ENCODE data around the gene ANTXR1.

ANTXR1 gene

GRCh38 chr2:69291721-69292120 is 278.7 kb downstream of the ANTXR1 start:
- no peak for DNase-seq

GRCh38 chr2:69292256-69292655 is 279.3 kb downstream of the ANTXR1 start:
- DNase-seq = no peak

DNA sequence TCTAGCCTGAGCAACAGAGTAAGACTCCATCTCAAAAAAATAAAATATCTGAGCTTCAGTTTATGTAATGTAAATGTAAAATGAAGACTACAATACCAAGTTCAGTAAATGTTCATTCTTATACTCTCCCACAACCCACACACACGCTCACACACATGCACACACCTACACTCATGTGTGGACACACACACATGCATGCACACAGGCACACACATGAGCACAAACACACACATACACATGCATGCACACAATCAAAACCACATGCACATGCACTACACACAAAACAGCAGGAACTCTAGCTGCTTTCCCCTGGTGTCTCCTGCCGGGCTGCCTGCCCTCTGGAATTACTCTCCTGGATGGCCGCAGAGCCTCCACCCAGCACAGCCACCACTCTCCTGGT is 283.4 kb downstream of the ANTXR1 start:
- no peak for DNase-seq

GRCh38 chr2:69297216-69297615 is 284.2 kb downstream of the ANTXR1 start:
- DNase-seq = no peak

GRCh38 chr2:69298261-69298660 is 285.3 kb downstream of the ANTXR1 start:
- no peak for DNase-seq

DNA sequence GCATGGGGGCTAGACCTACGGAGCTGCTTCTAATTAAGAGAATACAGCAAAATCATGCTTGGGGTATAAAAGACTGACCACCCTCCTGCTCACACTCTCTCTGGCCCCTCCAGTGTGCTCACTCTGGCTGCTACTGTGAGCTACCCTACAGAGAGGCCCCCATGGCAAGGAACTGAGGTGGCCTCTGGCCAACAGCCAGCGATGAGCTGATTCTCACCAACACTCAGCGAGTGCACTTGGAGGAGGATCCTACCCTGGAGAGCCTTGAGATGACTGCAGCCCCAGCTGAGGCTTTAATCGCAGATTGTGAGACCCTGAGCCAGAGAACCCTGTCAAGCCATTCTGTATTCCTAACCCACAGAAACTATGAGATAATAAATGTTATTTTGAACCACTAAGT is 285.9 kb downstream of the ANTXR1 start:
- DNase-seq = no peak
